GM12875 (cell line): Measurements from ENCODE around the gene STK38.

ENCODE experiments used
- H3K4me3 ChIP-seq: one replicate; pipeline ENCODE4 v1.5.1; 2011; ENCODE audit warnings: low read depth, low read length, control low read depth
- TF ChIP-seq, protein P1 (sequence below): IDR thresholded peaks from 2 replicates; pipeline ENCODE4 v1.5.1; 2011; ENCODE audit warnings: low read depth, mild to moderate bottlenecking, control low read depth, inconsistent platforms, low read length, moderate library complexity, borderline replicate concordance; ENCODE audit not compliant: insufficient read depth

STK38 gene

DNA sequence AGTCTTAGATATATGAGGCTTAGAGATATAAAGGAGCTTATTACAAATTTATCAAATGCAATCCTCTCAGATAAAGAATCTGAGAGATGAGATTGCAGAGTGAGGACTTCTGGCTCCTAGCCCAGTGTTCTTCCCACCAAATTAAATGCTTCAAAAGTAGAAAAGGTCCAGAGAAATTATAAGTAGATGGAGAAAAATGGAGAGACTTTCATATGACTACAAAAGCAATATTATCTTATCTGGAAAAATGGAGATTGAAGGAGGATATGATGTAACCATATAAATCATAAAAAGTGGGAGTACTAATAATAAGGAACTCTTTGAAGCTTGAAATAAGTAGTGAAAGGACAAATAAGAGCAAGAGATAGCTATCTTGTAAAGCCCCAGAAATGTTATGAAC, 101.7 kb downstream of the STK38 start:
- TF ChIP-seq, protein P1, sequence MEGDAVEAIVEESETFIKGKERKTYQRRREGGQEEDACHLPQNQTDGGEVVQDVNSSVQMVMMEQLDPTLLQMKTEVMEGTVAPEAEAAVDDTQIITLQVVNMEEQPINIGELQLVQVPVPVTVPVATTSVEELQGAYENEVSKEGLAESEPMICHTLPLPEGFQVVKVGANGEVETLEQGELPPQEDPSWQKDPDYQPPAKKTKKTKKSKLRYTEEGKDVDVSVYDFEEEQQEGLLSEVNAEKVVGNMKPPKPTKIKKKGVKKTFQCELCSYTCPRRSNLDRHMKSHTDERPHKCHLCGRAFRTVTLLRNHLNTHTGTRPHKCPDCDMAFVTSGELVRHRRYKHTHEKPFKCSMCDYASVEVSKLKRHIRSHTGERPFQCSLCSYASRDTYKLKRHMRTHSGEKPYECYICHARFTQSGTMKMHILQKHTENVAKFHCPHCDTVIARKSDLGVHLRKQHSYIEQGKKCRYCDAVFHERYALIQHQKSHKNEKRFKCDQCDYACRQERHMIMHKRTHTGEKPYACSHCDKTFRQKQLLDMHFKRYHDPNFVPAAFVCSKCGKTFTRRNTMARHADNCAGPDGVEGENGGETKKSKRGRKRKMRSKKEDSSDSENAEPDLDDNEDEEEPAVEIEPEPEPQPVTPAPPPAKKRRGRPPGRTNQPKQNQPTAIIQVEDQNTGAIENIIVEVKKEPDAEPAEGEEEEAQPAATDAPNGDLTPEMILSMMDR = no peak
- H3K4me3 ChIP-seq = no peak overlapping the region

DNA sequence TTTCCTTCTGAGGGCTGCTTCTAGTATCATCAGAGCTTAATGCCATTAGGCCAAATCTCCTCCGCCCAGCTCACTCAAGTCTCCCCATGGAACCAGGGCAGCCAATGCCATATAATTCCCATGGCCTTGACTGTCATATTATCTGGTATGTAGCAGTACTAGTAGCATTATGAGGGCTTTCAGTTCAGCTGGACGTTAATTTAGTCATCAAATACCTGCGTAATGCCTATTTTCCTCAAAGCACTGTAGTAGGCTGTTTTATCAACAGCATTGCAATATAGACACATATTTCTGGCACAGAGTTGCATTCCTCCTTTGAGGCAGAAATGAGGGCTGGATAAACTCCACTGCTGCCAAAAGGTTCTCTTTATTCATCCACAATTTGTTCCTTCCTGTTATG, 102.8 kb downstream of the STK38 start:
- no peak overlapping the region for H3K4me3 ChIP-seq
- TF ChIP-seq, protein P1 = no peak
